Activated T-cell treated with anti-CD3 and anti-CD28 coated beads for 48 hours (primary cell): Measurements from ENCODE around the gene GCFC2.
"Not testable (repeated sequence)": the region's sequence is repeated elsewhere in the genome, so short reads cannot be mapped to it uniquely, and the experiment has no call there.

Source experiments
- DNase-seq: peaks from one replicate; pipeline ENCODE4 v3.0.0-alpha.2; 2020; ENCODE audit warnings: low read depth

GCFC2 gene

DNA sequence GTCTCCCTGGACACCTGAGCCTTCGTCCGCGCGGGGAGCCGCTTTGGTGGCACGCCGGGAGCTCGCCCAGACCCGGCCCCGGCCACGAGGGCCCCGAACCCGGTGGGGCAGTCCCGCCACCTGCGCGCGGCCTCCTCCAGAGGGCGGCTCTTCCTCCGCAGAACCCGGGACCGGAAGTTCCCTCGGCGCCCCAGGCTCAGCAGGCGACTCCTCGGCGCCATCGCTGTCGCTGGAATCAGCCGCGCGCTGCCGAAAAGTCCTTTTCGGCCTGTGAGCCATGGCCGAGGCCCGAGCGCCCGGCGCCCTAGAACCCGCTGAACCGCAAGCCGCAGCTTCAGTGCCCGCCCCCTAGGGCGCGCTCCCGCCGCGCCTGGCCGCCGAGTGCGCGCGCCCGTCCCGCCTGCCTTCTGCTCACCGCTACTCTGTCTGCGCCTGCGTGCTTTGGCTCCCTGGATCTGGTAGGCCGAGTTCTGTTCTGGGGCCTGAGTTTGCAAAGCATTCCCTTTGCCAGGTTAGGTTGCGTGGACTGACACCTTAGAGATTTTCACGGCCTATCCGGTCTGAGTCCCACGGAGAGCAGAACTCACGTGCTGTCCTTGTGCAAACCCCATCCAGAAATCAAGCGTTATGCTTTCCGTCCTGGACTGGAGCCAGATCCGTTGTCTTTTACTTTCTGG, at the start of gene GCFC2:
GCFC2 (minus strand) TSS at position 339 of the 677 bp plus-strand sequence; CDS start at position 279, 60 bp downstream.
- peak; percentile 87 for DNase-seq

DNA sequence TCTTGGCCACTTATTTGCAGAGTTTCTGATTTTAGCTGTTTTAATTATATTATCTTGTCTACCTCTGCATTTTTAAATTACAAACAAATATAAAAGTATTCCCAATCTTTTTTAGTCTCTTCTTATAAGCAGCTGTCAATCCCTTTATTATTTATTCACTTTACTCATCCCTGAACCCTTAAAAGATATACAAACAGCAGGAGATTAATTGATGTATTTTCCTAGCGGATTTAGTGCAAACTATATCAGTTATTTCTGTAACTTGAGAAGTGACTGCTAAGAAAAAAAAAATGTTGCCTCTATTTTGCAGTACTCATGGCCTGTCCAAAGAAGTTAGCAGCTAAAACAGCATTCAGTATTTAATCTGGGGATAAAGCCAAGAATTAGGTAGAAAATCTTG, 42.1 kb upstream of the GCFC2 start:
- DNase-seq: no peak

DNA sequence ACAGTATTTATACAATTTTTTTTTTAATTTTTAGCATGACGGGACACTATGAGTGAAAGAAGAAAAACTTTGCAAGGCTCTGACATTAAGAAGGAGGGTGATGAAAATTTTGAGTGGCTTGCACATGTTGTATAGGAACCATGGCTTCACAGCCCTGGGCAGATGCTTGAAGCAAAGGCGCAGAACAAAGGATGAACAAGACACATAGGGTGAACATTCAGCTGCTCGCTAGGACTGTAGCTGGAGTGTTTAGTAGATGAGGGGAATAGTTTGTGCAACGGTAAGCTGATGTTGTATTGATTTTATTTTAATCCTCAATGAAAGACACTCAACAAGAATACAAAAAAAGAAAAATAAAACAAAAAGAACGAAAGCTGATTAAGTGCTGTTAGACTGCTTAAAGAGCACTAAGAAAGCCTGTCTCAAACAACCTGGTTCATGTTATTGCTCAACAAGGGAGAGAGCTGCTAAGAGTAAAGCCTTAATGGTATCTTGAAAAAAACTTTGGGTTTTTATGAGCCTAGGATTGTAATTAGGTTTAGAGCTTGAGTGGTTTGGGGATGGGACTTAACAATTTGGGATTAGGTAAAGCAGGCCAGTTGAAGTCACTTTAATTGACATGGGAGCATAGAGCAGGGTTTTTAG, 41.2 kb upstream of the GCFC2 start:
- DNase-seq: no peak

DNA sequence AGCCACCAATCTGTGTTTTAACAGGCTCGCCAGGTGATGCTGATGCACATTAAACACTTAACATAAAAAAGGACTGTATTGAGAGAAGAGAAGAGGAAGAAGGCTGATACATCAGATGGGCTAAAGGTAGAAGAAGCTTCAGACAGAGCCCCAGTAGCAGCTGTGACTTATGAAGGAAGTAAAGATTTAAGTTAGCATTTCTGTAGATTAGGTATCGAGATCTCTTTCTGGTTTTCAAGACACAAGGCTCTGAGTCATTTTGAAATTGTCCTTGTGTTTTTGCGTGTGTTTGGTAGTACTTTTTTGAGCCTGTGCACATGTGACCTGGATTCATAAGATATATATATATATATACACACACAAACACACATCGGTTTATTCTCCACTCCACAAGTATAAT, 40.6 kb upstream of the GCFC2 start:
- no peak for DNase-seq

DNA sequence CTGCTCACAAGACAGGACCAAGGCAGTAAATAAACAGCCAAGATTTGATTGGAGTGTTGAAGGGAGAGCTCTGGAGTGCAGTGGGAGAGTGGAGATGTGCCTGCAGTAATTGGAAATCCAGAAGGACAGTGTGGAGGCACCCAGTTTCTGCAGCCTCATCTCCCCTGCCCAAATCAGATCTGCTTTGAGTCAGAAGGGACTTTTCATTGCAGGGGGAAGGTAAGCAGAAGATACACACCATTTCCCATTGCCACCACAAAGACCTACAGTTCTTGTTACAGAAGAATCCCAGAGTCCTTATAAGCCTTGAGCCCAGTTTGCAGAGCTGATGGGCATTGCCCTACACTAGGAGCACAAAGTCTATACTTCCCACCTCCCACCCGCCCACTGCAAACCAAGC, 27.2 kb upstream of the GCFC2 start:
- DNase-seq: no peak

DNA sequence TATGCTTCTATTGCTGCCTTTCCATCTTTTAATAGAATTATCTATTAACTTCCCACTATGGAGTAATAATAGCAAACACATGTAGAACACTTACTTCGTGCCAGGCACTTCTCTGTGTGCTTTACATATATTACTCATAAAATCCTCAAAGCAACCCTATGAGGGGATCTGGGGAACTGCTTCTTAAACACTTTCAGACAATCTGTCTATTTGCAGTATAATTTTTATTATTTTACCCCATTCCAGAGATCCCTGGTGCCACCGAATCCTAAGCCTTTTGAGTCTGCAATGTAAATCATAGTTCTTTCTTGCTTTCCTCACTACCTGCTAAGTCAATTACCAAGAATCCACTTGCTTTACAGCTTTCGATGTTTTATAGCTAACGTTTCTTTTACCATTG, 25.6 kb upstream of the GCFC2 start:
- DNase-seq: no peak

DNA sequence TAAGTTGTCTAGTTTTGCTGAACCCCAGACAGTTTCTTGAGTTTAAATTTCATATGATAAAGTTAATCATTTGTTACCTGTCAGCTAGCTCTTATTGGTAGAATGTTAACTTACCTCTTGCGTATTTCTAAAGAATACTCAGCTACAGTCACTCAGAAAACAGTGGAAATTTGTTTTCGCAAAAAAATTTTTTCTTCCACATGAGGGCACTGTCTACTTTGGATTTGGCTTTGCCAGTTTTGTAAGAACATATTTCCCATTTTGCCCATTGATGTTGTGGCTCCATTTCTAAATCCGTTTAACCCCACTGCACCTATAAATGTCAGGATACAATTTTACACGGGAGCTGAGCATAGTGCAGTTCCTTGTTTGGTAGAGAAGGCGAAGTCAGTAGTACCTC, 19.1 kb upstream of the GCFC2 start:
- DNase-seq: no peak

DNA sequence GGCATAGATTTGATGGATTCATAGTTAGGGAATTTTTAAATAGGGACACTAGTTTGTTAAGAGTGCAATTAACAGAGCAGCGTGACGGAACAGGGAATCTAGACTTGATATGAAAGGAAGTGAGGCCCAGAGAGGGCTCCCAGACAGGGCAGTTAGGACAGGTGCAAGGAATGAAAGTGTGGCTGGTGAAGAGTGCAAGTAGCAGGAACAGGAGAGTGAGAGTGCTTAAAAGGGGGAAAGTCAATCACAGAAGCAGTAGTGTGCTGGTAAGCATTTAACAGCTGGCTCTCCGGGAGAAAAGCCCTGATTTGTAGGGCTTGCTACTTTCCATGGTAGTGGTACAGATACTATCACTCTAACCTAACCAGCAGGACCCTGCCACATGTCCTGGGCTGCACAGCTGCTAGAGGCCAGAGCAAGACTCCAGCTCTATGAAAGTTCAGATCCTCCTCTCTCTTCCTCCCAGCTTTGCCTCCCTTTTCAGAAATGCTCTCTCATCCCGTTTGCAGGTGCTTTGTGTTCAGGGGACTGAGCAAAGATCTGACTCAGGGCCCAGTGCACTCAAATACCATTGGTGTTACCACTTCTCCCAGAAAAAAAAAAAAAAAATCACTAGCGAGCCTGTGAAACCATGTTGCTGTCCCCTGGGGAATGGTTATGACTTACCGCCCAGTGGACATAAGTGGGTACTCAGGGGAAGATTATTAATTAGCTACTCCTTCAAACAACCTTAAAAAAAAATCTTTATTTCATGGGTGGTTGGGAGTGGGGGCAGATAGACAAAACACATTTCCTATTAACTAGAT, 18.1 kb upstream of the GCFC2 start:
- DNase-seq: no peak

DNA sequence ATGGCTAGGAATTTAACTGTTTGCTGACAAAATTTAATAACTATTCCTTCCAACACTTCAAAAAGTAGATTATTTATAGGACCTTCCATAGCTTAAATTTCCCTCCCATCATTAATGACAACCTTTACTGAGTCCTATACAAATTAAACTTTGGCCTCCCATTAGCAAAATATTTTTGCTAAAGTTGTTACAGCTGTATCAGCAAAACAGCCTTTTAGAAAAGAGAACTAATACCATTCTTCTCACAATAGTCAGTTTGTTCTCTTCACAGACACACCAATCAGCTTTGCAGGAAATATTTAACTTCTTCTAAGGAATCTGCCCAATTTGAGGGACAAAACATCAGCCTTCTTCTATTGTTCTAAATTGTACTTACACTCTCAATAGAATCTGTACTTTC, 12.0 kb upstream of the GCFC2 start:
- no peak for DNase-seq

DNA sequence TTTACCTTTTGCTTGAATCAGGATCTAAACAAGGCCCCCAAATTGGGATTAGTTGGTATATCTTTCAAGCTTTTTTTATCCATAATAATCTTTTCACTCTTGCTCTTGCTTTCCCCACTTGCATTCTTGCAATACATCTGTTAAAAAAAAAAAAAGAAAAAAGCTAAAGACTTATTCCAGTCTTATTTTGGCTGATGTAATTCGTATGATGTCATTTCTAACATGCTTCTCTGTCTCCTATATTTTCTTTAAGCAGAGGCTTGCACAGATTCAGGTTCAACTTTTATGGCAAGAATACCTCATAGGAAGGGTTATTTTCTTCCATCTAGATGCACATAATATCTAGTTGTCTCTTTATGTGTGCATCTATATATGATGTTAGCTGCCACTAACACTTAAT, 9.8 kb upstream of the GCFC2 start:
- DNase-seq: no peak

DNA sequence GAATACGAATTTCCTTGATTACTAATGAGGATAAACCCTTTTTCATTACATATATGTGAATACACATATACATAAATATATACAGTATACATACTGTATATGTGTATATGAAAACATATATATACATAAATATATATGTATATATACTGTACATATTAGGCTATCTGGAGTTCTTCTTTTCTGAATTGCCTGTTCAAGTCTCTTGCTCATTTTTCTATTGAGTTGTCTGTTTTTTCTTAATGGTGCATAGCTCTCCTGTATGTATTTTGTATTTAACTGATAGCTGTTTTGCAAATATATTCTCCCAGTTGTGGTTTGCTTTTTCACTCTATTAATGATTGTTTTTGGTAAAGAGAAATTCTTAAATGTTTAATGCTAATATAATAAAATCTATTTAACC, 8.9 kb upstream of the GCFC2 start:
- no peak for DNase-seq

DNA sequence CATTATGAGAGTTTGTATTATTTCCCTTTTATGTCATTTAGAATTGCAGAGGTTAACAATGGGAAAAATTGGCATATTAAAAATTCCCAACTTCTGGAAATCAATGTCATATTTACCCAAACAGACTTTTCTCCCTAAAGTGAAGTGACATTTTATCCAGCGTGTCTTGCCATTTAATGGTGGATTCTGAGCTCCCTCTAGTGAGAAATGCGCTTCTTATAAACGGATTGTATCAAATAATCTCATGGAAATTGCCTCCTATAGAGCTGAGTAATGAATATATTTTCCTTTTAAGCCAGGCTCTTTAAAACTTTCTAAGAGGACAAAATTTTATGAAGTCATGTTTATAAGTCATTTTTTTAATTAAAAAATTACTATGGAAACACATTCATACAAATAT, 5.7 kb upstream of the GCFC2 start:
- no peak for DNase-seq

DNA sequence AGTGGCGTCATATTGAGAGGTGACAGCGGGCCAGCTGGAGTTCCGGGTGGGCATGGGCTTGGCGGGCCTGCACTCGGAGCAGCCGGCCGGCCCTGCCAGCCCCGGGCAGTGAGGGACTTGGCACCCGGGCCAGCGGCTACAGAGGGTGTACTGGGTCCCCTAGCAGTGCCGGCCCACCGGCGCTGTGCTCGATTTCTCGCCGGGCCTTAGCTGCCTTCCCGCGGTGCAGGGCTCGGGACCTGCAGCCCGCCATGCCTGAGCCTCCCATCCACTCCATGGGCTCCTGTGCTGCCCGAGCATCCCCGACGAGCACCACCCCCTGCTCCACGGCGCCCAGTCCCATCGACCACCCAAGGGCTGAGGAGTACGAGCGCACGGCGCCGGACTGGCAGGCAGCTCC, 875 bp upstream of the GCFC2 start:
- not testable (repeated sequence) for DNase-seq

DNA sequence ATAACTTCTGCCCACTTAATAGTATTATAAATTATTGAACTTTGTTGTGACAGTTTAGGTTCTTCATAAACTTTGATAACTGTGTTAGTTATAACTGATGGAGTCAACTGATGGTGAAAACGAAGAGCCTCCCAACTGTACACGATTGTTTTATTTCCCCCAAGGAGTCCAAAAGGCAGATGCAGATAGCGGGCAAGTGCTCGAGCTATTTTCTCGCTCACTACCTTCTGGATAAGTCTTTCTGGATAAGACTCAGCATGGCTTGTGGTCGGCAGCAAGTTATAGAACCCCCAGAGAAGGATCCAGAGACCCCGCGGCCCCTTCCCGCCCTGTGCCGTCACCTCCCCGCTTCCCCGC, 517 bp downstream of the GCFC2 start:
- no peak for DNase-seq

DNA sequence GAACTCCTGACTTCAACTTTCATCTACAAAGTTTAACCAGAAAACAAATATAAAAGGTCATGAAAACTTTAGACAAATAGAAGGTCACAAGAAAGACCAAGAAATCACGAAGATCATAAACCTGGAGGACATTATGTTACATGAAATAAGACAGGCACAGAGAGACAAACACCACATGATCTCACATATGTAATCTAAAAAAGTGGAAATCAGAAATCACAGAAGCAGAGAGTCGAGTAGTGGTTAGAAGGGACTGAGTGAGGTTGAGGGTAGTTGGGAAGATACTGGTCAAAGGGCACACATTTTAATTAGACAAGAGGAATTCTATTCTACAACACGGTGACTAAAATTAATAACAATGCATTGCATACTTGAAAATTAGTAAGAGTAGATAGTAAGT, 1.4 kb downstream of the GCFC2 start:
- DNase-seq: no peak

DNA sequence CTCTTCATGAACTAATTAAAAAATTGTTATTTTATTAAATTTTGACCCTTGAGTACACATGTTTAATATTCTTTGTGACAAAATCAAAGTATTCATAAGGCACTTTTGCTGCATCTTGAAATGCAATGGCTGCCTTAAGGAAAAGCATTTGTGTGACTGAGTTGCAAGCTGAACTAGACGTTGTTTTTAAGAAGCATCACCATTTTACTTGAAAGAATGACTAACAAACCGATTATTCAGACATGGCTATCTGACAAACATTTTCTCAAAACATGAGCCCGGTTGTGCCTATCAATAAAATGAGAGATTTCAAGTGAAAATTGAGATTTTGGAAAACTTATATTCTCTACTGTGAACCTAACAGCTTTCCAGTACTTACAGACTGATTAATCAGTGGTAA, 2.8 kb downstream of the GCFC2 start:
- DNase-seq: no peak

DNA sequence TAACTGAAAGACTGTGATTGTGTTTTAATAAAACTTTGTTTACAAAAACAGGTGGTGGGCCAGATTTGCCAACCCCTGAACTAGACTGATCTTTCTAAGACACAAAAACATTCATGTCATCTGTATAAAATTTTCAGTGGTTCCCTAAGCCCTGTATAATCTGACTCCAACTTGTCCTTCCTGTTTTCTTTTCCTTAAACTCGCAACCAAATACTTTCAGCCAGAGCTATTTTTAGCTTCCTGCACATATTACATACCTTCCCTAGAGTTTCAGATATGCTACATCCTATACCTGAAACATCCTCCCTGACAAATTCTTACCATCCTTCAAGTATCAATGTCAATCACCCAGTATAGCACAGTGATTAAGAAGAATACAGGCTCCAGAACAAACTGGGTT, 4.8 kb downstream of the GCFC2 start:
- no peak for DNase-seq

DNA sequence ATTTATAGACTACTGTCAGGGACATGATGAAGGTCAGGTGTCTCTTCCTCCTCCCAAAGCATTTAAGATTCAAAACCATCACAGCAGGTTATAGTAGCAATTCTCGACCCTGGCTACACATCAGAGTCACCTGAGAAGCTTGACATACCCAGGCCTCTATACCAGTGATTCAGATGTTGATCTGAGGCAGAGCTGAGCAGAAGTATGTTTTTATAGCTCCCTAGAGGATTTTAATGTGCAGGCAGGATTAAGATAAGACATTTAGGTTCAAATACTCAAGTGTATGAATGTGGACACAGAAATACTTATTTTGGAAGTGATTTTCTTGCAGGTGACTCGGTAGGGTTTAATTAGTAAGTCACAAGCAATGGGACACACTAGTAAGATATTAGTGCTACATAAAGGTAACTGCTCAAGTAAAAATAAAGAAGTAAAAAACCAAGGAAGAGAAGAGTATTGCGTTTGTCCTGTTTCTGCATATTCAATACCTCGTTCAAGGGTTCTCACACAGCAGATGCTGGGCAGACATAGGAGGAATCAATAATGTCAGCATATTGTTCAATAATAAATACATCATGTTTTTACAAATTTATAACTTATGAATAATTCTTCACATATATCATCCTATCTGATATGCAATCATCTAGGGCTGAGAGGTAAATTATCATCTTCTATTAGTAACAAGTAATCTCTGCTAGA, 7.0 kb downstream of the GCFC2 start:
- DNase-seq: no peak

DNA sequence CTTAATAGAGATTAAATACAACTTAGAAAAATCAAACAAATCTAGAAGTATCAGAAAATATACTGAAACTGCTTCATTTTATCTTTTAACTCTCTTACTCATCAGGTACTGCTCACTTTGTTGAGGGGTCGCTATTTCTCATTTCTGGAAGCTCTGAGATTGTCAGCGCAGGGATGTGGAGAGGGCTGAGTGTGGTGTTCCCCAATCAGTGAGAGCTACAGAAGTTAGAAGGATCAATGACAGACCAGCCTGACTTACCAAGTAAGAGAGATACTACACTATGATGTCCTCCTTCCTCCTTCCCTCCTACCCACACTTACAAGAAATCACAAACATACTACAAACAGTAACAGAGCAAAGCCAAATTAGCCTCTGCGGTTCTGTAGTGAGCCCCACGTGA, 8.1 kb downstream of the GCFC2 start:
- no peak for DNase-seq

DNA sequence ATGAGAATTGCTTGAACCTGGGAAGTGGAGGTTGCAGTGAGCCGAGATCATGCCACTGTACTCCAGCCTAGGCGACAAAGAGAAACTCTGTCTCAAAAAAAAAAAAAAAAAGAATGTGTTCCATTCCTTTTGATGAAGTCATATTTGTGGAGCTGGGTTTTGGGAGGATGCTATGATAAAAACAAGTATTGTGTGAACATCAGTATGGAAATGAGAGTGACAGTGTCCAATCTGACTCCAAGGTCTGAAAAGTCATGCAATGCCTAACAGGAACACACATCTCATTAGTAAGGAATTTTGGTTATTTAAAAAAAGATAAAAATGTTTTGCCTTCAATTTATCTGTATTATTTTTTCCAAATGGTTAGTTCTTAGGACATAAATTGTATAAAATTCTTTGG, 11.8 kb downstream of the GCFC2 start:
- DNase-seq: no peak

DNA sequence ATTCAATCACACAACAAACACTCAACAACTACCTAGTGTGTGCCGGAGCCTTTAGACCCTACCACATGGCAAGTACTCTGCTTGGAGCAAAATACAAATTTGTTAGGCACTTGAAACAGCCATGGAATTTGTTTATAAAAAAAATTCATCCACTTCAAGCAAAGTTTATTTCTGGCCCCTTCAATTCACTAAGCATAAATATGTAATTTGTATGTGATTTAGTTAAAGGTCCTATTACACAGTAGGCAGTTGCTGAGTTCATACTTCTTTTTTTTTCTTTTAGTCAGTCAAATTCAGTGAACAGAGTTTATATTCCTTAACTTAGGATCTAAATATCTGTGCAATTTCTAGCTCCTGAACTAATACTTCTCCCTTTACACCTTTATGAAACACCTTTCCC, 22.5 kb downstream of the GCFC2 start:
- DNase-seq: no peak

DNA sequence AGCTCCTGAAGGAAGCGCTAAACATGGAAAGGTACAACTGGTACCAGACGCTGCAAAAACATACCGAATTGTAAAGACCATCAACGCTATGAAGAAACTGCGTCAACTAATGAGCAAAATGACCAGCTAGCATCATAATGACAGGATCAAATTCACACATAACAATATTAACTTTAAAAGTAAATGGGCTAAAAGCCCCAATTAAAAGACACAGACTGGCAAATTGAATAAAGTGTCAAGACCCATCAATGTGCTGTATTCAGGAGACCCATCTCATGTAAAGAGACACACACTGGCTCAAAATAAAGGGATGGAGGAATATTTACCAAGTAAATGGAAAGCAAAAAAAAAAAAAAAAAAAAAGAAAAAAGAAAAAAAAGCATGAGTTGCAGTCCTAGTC, 27.3 kb downstream of the GCFC2 start:
- DNase-seq: not testable (repeated sequence)

DNA sequence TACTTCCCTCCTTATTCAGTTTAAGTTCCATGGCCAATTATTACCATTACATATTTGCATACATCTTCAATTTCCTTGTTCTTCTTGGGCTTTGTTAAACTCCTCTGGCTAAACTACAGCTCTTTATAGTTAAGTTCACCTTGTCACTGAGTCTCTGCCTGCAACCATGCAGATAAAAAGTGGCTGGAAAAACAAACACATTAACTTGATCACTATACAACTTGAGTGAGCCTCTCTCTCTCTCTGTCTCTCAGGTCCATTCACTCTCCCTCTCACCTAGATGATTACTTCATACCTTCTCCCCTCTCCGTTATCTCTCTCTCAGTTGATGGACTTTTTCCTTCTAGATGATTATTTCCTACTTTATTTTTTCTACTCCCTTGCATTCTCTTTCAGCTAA, 30.3 kb downstream of the GCFC2 start:
- DNase-seq: no peak
